ENCODE measurements around the gene CDC14B.

Gene CDC14B

DNA sequence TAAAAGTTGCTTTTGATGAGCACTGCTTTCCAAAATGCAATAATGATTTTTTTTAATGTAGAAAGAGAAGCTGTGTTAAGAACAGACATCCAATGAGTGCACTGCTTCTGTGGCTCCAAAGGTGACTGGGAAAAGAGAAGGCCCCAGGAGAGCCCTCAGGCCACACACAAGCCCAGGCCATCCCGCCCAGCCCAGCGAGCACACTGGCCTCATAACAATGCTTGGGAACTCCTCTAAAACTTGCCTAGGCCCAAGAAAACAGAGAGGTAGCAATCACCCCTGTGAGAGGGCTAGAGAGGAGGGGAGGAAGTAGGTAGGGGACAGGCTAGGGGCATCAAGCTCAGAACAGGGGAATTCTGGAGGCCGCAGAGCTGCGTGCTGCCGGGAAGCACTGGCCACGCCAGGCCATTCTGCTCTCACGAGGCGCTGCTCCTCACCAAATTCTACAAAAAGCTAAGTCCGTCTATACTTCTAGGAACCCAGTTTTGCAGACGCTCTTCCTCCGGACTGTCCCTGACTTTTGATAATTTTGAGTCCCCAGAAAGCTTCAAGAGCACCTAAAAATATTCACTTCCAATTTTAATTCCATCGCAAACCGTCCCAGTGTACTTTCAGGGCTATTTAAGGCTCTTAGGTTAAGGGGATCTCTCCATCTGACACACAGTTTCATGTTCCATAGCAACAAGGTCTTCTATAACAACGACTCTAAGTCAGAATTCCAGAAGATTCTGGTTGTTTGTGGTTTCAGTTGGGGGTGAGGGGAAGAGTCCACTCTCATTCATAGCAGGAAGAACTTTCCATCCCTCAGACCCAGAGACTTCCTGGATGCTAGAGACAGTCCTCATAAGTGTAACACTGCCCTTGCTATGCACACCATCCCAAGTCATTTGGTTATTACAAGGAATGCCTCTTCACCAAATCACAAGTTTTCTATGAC lies 118.7 kb downstream of the CDC14B start:
- no peak for DNase-seq

DNA sequence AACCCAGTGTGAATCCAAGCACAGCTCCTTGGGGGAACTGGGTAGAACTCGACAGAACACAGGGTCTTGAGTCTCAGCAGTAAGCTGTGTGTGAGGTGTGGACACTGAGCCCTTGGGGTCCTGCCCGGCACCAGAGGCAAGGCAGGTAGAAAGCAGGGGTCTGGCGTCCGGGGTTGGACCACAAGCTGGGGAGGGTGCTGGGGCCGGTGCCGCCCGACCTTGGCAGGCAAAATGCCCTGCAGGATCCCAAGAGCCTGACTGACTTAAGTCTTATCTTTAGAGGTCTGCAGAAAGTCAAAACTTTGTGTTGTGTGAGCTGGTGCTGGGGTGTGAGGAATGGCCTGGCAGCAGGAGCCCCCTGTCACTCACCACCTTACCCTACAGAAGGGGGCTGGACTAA lies 120.4 kb downstream of the CDC14B start:
- DNase-seq: no peak

DNA sequence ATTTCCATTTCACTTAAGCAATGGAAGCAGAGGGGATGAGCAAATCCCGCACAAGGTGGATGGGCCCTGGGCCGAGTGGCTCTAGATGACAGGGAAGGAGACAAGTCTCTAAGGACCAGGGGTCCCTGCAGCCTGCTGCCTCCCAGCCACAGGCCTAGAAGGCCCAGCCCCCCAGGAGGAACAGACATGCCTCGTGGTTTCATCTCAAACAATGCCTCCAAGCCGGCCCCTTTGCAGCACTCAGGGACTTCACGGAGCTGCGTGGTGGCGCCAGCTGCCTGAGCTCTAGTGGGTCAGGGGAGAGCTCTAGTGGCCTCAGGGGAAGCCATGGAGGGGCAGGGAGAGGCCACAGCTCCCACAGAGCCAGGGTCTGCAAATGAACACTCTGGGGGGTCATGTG lies 120.8 kb downstream of the CDC14B start:
- no peak for DNase-seq

DNA sequence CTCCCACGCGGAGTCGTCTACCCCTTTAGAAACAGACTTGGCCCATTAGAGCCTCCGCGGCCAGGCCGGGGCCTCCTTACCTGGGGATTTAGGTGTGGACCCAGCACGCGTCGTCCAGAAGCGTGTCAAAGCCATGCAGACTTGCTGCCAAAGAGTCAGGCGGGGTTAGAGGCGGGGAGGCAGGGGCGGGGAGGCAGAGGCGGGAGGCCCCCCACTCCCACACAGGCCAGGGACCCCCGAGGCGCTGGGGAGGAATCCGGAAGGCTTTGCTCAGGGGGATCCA lies 122.6 kb downstream of the CDC14B start:
- no peak for DNase-seq

DNA sequence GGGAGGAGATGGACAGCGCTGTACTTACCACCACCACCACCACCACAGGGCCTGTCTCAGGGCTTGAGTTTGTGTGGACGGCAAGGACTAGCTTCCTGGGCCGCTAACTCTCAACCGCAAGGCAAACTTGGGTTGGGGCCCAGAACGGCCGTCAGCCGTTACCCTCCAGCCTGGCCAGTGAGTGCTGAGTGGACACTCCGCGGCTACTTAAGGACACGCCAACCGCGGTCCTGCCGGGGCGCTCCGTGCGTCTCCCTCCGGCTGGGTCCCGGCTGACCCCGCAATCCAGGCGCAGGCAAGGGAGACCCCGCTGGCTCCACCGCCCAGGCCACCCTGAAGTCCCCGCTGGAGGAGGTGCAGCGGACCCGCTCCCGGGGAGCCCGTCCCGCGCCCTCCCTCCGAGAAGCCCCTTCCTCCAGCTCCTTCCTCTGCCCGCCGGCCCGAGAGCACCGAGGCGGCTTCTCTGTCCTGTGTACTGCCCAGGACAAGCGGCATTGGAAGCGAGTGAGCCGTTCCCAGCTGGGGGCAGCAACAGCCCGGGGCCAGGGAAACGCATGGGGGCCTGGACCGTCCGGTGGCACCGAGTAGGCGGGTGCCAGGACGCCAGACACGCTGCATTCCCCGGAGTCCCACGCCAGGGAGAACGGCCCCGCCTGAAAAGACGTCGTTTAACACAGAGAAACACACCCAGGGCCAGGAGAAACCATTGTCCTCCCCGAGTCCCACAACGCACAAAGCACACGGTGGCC lies 123.1 kb downstream of the CDC14B start:
- DNase-seq: no peak

DNA sequence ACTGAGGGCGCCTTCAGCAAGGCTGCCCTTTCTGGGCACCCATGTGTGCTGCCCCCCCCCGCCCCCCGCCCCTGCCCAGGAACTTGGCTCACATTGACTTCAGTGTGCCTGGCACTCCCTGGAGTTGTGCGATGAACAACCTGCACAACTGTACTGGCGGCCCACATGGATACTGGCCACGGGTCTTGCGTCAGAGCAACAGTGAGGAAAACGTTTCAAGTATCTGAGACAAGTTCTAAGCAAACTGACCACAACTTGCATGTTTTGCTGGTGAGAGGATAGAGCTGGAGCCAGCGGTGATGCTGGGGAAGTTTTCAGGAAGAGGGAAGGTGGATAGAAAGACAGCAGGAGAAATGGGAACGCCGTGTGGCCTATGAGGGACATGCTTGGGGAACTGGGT lies 124.3 kb downstream of the CDC14B start:
- DNase-seq: no peak

DNA sequence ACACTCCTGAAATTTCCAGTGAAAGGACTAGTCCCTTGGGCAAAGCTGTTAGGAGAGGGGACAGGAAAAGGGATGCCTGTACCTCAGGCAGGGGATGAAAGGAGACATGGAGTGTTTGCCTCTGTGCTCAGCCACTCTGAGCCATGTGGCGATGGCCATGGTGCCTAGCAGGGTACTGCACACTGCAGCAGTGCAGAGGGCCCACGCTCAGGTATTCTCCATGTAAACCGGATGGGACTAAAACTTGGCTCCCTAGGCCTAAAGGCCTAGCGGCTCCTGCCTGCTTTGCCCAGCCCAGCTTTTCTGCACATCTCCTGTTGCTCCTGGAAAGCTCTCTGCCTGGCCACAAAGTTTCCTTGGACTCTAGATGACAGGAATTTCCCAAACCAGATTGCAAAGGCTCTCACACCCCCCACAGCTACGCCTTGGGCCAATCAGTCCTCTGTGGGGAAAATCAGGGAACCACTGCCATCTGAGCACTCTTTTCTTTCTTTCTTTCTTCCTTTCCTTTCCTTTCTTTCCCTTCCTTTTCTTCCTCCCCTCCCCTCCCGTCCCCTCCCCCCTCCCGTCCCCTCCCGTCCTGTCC lies 125.3 kb downstream of the CDC14B start:
- no peak for DNase-seq

DNA sequence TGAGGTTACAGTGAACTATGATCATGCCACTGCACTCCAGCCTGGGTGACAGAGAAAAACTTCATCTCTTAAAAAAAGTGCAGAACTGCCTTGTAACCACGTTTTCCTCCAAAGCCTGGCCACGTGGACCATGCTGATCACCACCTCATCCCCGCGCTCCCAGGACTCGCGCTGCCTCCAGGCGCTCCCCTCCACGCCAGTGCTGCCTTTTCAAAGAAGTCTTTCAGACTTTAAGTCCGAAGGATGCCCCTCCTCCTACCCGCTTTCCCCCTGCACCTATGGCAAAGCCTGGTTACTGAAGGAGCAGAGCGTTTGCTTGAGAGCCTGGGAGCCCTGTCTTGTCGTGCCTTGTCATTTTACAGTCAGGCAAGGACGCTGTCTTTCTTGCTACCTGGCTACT lies 125.9 kb downstream of the CDC14B start:
- no peak for DNase-seq

DNA sequence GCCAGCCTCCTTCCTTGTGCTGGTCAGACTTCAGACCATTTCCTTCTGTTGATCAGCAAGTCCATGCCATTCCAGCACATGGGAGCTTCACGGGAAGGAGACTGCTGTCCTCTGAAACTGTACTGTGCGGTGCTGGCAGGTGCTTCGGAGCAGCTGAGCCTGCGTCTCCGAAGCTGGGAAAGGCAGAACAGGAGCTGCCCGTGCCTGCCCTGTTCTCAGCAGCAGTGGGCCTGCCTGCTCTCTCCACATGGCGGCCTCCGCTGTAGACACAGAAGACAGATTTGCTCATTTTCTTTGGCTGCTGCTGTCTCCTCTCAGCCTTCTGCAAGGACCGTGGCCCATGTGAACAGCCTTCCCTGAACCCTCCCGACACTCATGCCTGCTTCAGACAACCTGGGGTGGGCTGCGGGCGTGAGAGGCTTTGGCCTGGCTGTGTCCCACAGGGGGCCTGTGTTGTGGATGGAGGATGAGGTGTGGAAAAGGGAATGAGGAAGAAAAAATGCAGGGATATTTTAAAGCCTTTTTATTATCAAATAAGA lies 126.6 kb downstream of the CDC14B start:
- DNase-seq: no peak

DNA sequence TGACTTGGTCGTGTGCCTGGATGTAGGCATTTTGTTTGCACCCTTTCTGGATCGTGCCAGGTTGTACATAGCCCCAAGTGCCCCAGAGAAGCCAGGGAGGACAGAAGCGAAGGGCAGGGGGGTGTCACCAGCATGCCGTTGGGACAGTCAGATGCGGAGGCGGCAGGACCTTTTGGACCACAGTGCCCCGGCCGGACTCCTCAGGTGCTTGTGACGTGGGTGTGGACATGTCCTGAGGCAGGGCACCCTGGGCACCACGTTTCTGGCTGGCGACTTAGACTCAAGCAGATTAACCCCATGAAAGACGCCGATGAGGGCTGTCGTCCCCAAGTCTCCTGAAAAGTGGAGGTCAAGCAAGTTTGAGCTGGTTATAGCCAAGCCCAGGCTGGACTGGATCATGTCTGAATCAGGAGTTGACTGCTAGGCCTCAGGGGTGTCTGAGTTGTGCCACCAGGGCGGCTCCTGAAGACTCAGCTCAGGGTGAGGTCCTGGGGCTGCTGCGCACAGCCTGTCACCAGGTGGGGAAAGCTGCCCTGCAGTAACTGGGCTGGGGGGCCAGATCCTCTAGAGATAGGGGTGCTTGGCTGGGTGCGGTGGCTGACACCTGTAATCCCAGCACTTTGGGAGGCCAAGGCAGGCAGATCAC lies 127.6 kb downstream of the CDC14B start:
- DNase-seq: no peak

DNA sequence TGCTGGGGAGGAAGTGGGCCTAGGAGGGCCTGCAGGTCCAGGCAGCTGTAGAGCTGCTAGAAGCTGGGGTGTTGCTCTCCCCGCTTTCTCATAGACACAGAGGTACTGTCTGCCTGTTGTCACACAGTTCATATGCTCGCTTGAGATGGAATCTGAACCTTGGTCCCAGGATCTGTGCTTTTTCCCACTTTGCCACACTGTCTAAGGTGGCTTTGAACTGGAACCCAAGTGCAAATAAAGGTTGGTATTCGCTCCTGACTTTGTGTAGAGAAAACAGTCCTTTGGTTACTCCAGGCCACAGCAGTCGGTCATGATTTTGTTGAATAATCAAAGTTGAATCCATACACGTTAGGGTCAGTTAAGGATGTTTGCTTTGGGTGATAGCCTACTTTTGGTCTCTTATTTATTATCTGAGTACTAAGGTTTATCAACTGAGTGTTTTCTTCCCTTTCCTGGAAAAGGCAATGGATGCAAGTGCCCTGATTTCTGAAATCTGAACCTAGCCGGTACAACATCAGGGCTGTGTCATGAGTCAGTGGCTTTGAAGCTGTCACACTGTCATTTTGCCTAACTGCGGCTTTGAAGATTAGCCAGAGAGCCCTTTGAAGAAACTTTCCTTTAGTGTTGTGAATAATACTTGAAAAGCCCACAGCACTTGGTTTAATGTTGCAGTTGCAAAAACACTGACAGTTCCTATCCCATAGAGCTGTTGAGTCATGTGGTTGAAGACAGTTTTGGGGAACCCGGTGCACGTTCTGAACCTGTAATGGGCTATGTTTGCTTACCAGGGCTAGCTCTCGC lies 128.4 kb downstream of the CDC14B start:
- peak; percentile 13 for DNase-seq

DNA sequence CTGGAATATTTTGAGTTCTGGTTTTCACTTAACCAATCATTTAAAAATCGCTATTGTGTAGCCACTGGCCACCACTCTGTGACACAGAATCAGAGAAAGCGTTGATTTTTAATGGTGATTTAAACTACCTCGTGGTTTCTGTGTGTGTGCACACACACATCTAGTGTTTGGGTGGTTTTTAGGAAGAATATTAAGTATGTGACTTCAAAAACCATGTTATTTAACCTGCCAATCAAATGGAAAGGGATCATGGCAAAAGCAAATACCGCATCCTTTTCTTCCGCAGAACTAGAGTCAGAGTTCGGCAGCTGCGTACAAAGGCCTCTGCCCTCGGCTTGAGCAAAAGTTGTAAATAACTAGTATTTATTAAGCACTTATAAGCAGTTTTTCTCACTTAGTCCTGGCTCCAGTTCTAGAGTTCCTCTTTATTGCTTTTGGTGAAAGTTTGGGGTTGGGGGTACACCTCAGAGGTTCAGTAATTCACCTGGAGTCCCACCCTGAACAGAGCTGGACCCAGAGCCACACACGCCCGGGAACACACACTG lies 129.0 kb downstream of the CDC14B start:
- DNase-seq: peak; percentile 6

DNA sequence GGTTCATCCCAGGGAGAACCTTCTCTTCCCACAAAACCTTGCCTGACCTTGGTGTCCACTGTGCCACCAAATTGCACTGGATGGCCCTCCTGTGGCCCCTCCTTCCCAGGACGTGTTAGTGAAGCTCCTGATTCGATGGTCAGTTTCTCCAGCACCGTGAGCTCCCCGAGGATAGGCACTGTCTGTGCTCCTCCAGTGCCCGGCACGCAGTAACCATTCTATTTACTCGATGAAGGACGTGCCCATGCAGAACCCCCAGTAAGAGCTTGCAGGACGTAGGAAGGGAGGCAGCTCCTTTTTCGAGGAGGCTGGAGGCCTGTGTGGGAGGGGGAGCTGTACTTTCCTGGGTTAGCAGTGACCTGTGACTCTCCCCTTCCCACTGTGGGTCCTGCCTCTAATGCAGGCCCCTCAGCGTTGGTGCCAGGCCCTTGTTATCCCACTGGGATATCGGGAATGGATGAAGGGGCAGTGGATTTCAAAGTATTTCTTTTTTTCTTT lies 130.1 kb downstream of the CDC14B start:
- DNase-seq: peak; percentile 32

DNA sequence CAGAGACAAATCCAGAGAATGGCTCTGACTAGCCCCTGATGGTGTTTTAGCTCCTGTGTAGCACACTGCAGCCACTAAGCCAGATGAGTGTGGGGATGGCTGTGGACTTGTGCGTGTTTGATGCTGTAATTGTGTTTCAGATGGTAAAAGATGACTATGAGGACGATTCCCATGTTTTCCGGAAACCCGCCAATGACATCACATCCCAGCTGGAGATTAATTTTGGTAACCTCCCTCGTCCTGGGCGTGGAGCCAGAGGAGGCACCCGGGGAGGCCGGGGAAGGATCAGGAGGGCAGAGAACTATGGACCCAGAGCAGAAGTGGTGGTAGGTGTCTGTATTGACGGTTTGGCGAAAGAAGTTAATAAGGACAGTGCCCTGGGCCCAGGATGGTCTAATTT lies 131.7 kb downstream of the CDC14B start:
- no peak for DNase-seq

DNA sequence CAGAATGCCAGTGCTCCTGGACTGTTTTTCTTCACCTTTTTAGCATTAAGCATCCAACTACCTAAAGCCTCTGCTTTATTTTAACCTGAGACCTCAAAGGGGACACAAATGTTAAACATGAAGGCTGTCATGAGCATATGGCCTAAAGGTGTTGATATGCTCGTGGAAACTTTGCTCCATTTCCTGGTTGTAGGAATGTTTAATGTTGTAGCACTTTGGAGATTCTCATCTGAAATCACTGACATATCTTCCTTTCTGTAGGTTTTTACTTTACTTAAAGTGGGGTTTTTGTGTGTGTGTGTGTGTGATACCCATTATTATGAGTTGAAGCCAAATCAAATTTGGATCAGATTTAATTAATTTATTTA lies 132.6 kb downstream of the CDC14B start:
- DNase-seq: no peak

DNA sequence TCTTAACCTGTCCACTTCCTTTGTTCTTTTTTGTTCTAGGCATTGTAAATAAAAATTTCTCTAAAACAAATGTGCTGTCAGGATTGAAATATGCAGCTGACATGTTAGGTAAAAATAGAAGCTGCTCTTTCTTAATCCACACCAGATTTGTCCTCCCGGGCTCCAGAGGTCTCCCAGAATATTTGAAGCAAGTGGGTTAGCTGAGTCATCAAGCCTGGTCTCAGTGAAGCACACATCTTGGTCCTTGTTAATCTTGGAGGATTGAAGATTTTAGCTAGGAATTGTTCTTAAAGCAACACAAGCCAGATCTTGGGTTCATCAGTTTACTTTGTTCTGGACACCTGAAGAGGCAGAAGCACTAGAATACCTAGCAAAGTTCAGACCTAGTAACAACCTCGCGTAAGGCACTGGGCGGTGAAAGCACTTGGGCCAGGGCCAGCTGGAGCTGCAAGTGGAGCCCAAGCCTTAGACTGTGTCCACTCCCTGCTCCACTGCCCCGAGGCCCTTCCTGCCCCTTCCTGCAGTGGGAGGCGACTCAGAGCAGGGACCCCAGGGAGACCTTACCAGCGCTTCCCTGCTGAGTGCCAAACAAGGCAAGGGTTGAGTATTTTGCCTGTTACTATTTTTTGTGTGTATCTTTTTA lies 133.1 kb downstream of the CDC14B start:
- DNase-seq: peak; percentile 12

DNA sequence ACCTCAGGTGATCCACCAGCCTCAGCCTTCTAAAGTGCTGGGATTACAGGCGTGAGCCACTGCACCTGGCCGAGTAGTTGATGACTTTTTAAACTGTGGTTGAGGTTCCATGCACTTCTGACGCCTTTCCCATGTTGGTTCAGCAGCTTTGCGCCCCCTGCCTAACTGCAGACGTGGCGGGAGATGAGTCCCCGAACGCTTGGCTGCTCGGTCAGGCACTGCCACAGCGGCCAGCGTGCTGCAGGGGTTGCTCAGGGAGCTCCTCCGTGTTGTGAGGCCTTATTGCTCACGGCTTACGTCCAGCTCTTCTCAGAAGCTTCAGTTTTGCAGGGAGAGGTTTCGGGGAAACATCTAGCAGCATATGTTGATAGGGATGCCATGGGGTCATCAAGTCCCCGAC lies 134.4 kb downstream of the CDC14B start:
- no peak for DNase-seq

DNA sequence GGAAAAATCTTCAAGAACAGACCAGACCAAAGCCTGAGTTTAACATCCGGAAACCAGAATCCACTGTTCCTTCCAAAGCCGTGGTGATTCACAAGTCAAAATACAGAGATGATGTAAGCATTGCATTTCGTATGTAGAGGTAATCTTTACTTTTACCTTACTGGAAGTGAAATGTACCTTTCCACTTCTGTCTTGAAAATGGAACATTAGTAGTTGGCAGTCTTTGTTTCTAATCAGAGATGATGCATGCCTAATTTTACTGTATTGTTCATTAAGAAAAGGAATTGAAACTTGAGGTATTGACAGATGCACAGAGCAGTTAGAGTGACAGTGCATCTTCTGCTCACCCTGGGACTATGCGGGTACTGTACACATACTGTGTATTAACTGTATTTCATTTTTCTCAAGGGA lies 135.1 kb downstream of the CDC14B start:
- no peak for DNase-seq

DNA sequence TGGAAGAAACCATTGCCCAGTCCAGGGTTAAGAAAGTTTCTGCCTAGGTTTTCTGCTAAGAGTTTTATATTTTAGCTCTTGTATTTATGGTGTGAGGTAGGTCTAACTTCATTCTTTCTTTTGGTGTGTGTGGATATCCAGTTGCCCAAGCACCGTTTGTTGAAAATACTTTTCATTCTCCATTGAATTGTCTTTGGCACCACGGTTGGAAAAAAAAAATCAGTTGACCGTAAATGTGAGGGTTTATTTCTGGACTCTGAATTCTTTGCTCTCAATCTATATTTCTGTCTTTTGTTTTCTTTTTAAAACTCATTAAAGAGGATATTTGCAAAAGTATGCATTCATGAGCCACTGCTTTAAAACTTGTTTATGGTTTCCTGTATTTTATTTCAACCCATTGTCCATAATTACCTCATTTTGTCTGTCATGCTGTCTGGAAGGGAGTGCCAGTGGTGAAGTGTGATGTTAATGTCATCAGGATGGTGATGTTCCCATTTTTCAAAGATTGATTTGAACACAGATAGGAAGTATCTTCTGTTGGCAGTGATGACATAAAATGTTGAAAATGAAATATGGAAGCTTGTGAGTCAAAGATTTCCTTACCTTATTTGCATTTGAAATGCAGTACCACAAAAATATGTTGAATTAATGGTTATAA lies 135.8 kb downstream of the CDC14B start:
- DNase-seq: no peak

DNA sequence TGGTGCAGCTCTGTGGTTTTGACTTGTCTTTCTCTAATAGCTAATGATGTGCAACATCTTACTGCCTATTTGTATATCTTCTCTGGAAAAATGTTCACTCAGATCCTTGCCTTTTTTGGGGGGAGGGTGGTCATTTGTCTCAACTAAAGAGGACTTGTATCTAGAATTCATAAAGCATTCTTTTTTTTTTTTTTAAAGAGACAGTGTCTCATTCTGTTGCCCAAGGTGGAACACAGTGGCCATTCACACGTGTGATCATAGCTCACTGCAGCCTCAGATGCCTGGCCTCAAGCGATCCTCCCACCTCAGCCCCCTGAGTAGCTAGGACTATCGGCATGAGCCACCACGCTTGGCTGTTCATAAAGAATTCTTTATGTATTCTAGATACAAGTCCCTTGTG lies 136.4 kb downstream of the CDC14B start:
- DNase-seq: no peak

DNA sequence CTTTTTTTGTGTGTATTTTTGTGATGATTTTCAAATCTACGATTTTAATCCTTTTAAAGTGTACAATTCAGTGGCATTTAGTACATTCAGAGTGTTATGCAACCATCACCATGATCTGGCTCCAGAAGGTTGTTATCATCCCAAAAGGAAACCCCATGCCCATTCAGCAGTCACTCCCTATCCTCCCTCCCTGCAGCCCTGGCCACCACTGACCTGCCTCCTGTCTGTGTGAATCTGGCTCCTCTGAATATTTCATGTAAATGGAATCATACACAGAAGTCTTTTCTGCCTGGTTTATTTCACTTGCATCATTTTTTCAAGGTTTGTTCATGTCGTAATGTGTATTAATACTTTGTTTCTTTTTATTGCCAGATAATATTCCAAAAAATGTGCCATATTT lies 137.2 kb downstream of the CDC14B start:
- DNase-seq: no peak

Measured in activated CD8-positive, alpha-beta memory T cell treated with anti-CD3 and anti-CD28 coated beads, Interleukin-2, amount 50 U/mL, for 48 hours (primary cell).